SK-N-SH (cell line): ENCODE results near the gene RABGAP1L.

Experiments
- CTCF ChIP-seq: fragments of 200-600 bp; sonication (generic); IDR thresholded peaks from 2 replicates; pipeline ENCODE4 v1.6.1; 2017; ENCODE audit warnings: antibody characterized with exemption, mild to moderate bottlenecking, moderate library complexity
- GABPA ChIP-seq: IDR thresholded peaks from 2 replicates; pipeline ENCODE4 v1.4.0; 2012; ENCODE audit warnings: low read depth, mild to moderate bottlenecking
- MAX ChIP-seq: IDR thresholded peaks from 2 replicates; pipeline ENCODE4 v1.4.0; 2012; ENCODE audit warnings: low read depth
- PBX3 ChIP-seq: IDR thresholded peaks from 2 replicates; pipeline ENCODE4; 2012
- POLR2AphosphoS5 ChIP-seq: IDR thresholded peaks from 2 replicates; pipeline ENCODE4 v1.6.1; 2012; ENCODE audit warnings: low read depth, low read length
- SIN3A ChIP-seq: IDR thresholded peaks from 2 replicates; pipeline ENCODE4 v1.6.1; 2012; ENCODE audit warnings: low read depth, mild to moderate bottlenecking, low read length, moderate library complexity, borderline replicate concordance

GRCh38 chr1:174324493-174324892 lies 165.2 kb downstream of the RABGAP1L start:
- TF ChIP-seq POLR2AphosphoS5, result no peak
- TF ChIP-seq SIN3A, result no peak
- no peak for TF ChIP-seq PBX3
- no peak for TF ChIP-seq CTCF
- no peak for TF ChIP-seq GABPA
- no peak for TF ChIP-seq MAX
